Mesothelial cell of epicardium (in vitro differentiated cells): ENCODE data around the gene LRRC36. TPM values are rescaled to one million over a fixed set of nuclear protein-coding genes. Genes with fewer than 3 reads are reported as not detected.

Experiments
- DNase-seq, 2 experiments: peaks; one replicate each; pipeline ENCODE4 v3.0.0; 2021; ENCODE audit warnings: low spot score in 2 of 2; ENCODE audit not compliant: unreplicated experiment in 2 of 2
- H3K27ac Mint-ChIP-seq: 2 replicates; pipeline ENCODE4 v1.8.0; 2021; ENCODE audit warnings: mixed read lengths
- H3K27me3 Mint-ChIP-seq: 2 replicates; pipeline ENCODE4 v1.8.0; 2021; ENCODE audit warnings: low read depth, mixed read lengths
- H3K36me3 Mint-ChIP-seq: 2 replicates; pipeline ENCODE4 v1.8.0; 2021; ENCODE audit warnings: mixed read lengths
- H3K4me1 Mint-ChIP-seq: 2 replicates; pipeline ENCODE4 v1.8.0; 2021; ENCODE audit warnings: mixed read lengths
- H3K4me3 Mint-ChIP-seq: 2 replicates; pipeline ENCODE4 v1.8.0; 2021; ENCODE audit warnings: mild to moderate bottlenecking, moderate library complexity, mixed read lengths
- H3K9me3 Mint-ChIP-seq: 2 replicates; pipeline ENCODE4 v1.8.0; 2021; ENCODE audit warnings: mixed read lengths
- total RNA-seq: library from RNA; stranded (reverse); gene quantifications from 3 replicates; pipeline ENCODE4 v1.2.1, GENCODE V29; 2021
- TF ChIP-seq, protein P1 (sequence below): fragments of 200-600 bp; sonication (generic); IDR thresholded peaks from one replicate; pipeline ENCODE4 v1.5.0; 2021; ENCODE audit warnings: antibody characterized with exemption; ENCODE audit not compliant: unreplicated experiment

LRRC36 gene
- total RNA-seq, 1 donor from 2014 or later: 0.20 TPM

DNA sequence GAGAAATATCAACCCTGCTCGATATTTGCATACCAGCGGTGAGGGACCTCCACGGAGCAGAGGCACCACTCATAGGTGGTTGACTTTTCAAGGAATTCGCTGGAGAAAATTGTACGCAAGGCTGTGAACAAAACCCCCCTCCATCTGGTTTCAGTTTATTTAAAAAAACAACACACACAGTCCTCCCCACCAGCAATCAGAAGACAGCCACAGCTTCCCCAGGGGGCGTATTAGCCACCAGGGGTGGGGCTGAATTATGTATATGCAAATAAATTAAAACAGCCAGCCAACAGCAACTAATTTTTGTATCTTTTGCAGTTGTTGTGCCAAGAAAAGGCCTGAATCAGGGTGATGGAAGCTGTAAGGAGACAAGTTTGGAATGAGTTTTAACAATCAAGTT lies 98.4 kb downstream of the LRRC36 start:
- H3K27ac Mint-ChIP-seq: no peak overlapping the region

DNA sequence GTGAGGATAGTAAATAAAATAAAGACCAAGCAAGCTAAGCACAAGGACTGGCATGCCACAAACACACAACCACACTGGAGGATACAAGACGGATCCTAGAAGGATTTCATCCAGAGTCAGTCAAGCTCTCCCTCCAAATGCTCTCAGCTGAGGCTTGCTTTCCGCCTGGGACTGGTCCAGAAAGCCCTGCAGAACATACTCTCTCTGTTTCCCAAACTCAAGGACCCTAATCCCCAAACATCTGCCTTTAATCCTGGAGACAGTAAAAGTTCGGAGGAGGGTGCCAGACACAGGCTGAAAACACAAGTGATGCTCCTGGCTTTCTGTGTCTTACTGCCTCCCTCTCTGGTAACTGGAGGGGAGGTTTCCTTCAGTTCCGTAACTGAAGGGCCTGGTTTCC lies 99.0 kb downstream of the LRRC36 start:
- no peaks in the 10 kb centered on the region for H3K36me3 Mint-ChIP-seq
- peaks cover 58% of the 10 kb centered on the region for H3K27me3 Mint-ChIP-seq
- peaks cover 22% of the 10 kb centered on the region for H3K4me1 Mint-ChIP-seq
- DNase-seq: no peak
- no peaks in the 10 kb centered on the region for H3K9me3 Mint-ChIP-seq
- no peak overlapping the region for H3K4me3 Mint-ChIP-seq
- no peak overlapping the region for H3K27ac Mint-ChIP-seq
- TF ChIP-seq, protein P1, sequence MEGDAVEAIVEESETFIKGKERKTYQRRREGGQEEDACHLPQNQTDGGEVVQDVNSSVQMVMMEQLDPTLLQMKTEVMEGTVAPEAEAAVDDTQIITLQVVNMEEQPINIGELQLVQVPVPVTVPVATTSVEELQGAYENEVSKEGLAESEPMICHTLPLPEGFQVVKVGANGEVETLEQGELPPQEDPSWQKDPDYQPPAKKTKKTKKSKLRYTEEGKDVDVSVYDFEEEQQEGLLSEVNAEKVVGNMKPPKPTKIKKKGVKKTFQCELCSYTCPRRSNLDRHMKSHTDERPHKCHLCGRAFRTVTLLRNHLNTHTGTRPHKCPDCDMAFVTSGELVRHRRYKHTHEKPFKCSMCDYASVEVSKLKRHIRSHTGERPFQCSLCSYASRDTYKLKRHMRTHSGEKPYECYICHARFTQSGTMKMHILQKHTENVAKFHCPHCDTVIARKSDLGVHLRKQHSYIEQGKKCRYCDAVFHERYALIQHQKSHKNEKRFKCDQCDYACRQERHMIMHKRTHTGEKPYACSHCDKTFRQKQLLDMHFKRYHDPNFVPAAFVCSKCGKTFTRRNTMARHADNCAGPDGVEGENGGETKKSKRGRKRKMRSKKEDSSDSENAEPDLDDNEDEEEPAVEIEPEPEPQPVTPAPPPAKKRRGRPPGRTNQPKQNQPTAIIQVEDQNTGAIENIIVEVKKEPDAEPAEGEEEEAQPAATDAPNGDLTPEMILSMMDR: no peak

More for the DNA sequence above, 98.4 kb downstream of the LRRC36 start:
- no peak overlapping the region for H3K4me3 Mint-ChIP-seq
- no peaks in the 10 kb centered on the region for H3K9me3 Mint-ChIP-seq
- DNase-seq: no peak
- TF ChIP-seq, protein P1: no peak
- peaks cover 19% of the 10 kb centered on the region for H3K4me1 Mint-ChIP-seq
- no peaks in the 10 kb centered on the region for H3K36me3 Mint-ChIP-seq
- peaks cover 52% of the 10 kb centered on the region for H3K27me3 Mint-ChIP-seq

DNA sequence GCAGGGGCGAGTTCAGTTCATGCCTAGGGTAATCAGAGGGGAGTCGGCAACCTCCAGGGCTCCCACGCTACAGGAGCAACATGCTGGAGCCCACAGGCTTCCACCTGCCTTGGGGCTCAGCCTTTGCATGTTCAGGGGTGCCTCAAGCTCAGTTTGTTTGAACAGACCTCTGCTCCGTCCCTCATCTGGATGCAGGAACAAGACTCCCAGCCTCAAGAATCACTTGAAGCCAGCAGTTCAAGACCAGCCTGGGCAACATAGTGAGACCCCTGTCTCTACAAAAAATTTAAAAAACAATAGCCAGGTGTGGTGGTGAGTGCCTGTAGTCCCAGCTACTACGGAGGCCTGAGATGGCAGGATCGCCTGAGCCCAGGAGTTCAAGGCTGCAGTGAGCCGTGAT lies 99.4 kb downstream of the LRRC36 start:
- DNase-seq: no peak
- Mint-ChIP-seq H3K36me3 (no peaks in the 10 kb centered on the region), H3K9me3 (no peaks in the 10 kb centered on the region), H3K4me3 (no peak overlapping the region), H3K27me3 (peaks cover 58% of the 10 kb centered on the region), H3K27ac (no peak overlapping the region), H3K4me1 (peaks cover 22% of the 10 kb centered on the region)
- TF ChIP-seq, protein P1: no peak

DNA sequence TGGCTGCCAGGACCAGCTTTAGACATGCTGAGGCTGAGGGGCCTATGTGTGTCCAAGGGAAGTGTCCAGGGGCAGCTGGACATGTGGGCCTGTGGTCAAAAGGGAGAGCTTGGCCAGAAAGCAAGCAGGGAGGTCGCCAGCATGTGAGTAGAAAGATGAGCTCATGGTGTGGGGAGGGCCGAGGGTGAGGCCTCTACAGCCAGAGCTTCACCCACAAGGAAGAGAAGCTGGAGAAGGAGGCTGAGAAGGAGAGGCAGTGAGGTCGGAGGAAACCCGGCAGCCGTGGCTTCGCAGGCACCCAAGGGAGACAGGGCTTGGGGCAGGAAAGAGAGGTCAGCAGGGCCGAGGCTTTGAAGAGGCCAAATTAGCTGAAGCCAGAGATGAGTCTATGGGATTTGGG lies 100.3 kb downstream of the LRRC36 start:
- H3K4me1 Mint-ChIP-seq: peaks cover 25% of the 10 kb centered on the region
- H3K36me3 Mint-ChIP-seq: no peaks in the 10 kb centered on the region
- TF ChIP-seq, protein P1: no peak
- H3K4me3 Mint-ChIP-seq: no peak overlapping the region
- DNase-seq: no peak
- peaks cover 65% of the 10 kb centered on the region for H3K27me3 Mint-ChIP-seq
- H3K27ac Mint-ChIP-seq: no peak overlapping the region
- H3K9me3 Mint-ChIP-seq: no peaks in the 10 kb centered on the region

DNA sequence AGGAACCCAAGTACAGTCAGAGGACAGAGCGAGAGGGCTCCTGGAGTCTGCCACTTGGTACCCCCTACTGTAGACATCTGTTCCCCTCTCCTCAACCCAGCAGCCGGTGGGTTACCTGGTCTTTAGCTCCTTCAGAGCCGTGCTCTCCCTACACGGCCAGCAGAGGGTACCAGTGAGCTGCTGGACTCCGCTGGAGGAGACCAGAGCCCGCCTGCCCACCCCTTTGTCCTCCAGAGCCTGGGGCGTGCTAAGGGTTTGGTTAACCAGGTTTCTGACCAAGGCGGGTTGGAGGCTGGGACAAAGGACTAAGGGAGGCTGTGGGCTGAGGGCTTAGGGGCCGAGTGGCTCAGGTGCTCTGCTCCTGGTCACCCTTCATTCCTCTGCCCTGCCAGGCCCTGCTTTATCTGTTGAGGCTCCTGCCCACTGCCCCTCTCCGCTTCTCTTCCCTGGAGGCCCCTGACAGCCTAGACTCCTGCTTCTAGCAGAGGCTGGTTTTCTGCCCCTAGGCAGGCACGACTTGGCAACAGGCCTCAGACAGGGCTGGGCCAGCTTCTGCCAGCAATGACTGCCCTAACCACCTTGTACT lies 101.6 kb downstream of the LRRC36 start:
- Mint-ChIP-seq H3K9me3 (no peaks in the 10 kb centered on the region), H3K4me3 (no peak overlapping the region), H3K4me1 (peaks cover 29% of the 10 kb centered on the region), H3K27ac (no peak overlapping the region), H3K36me3 (no peaks in the 10 kb centered on the region), H3K27me3 (peaks cover 72% of the 10 kb centered on the region)
- TF ChIP-seq, protein P1: peak; percentile 53
- peak in 1 of 2 experiments; percentile 71 for DNase-seq
